ENCODE measurements around the gene TDRD1.

The TDRD1 gene

GRCh38 chr10:114239117-114239993, 60.2 kb downstream of the TDRD1 start, which contains the start of gene VWA2:
TSS of gene VWA2 (plus strand) at chr10:114239254. CDS start at chr10:114248714, 9,460 bp downstream.
- DNase-seq: no peak

- no peak for DNase-seq
Measured at GRCh38 chr10:114239994-114240345, 60.8 kb downstream of the TDRD1 start.

GRCh38 chr10:114242235-114242634, 63.1 kb downstream of the TDRD1 start:
- DNase-seq: no peak

GRCh38 chr10:114243661-114244060, 64.5 kb downstream of the TDRD1 start:
- no peak for DNase-seq

GRCh38 chr10:114244126-114244525, 65.0 kb downstream of the TDRD1 start:
- no peak for DNase-seq

- no peak for DNase-seq
Measured at GRCh38 chr10:114245121-114245791, 66.1 kb downstream of the TDRD1 start.

- DNase-seq: no peak
Measured at GRCh38 chr10:114246679-114247305, 67.6 kb downstream of the TDRD1 start.

GRCh38 chr10:114250236-114250635, 71.1 kb downstream of the TDRD1 start:
- DNase-seq: no peak

GRCh38 chr10:114250716-114251115, 71.6 kb downstream of the TDRD1 start:
- DNase-seq: no peak

- DNase-seq: no peak
Measured at GRCh38 chr10:114252092-114252491, 72.9 kb downstream of the TDRD1 start.

GRCh38 chr10:114252883-114253282, 73.7 kb downstream of the TDRD1 start:
- DNase-seq: no peak

- DNase-seq: no peak
Measured at GRCh38 chr10:114255227-114255626, 76.1 kb downstream of the TDRD1 start.

- no peak for DNase-seq
Measured at GRCh38 chr10:114256008-114256765, 77.0 kb downstream of the TDRD1 start.

GRCh38 chr10:114256822-114257221, 77.7 kb downstream of the TDRD1 start:
- DNase-seq: no peak

GRCh38 chr10:114257498-114257897, 78.3 kb downstream of the TDRD1 start:
- no peak for DNase-seq

GRCh38 chr10:114258274-114258840, 79.2 kb downstream of the TDRD1 start:
- DNase-seq: no peak

- DNase-seq: no peak
Measured at GRCh38 chr10:114259824-114260223, 80.7 kb downstream of the TDRD1 start.

GRCh38 chr10:114260366-114260765, 81.2 kb downstream of the TDRD1 start:
- no peak for DNase-seq

- DNase-seq: no peak
Measured at GRCh38 chr10:114261076-114261475, 81.9 kb downstream of the TDRD1 start.

GRCh38 chr10:114262496-114262895, 83.3 kb downstream of the TDRD1 start:
- no peak for DNase-seq

- DNase-seq: no peak
Measured at GRCh38 chr10:114265392-114266053, 86.4 kb downstream of the TDRD1 start.

GRCh38 chr10:114266521-114266920, 87.4 kb downstream of the TDRD1 start:
- no peak for DNase-seq

All from C1 segment of cervical spinal cord (tissue), 14 donors.